BLaER1 treated with 17β-estradiol and CSF1 and Interleukin-3, amounts not matched to agents 10 nM and 100 nM (cell line): ENCODE measurements around the gene PSMG3.

Experiments used
- H3K27ac ChIP-seq, 11 experiments: shearing (Covaris generic); formaldehyde crosslinking; 2 replicates each; pipeline ENCODE4 v1.8.1; 2022
- H3K27me3 ChIP-seq, 11 experiments: shearing (Covaris generic); formaldehyde crosslinking; 2 replicates each; pipeline ENCODE4 v1.8.1; 2022
- H3K36me3 ChIP-seq, 11 experiments: shearing (Covaris generic); formaldehyde crosslinking; 2 replicates each; pipeline ENCODE4 v1.8.1; 2022
- H3K4me1 ChIP-seq, 10 experiments: shearing (Covaris generic); formaldehyde crosslinking; 2 replicates each; pipeline ENCODE4 v1.8.1; 2022
- H3K4me2 ChIP-seq, 11 experiments: shearing (Covaris generic); formaldehyde crosslinking; 2 replicates each; pipeline ENCODE4 v1.8.1; 2022
- H3K4me3 ChIP-seq, 10 experiments: shearing (Covaris generic); formaldehyde crosslinking; 2 replicates each; pipeline ENCODE4 v1.8.1; 2022
- H3K9ac ChIP-seq, 11 experiments: shearing (Covaris generic); formaldehyde crosslinking; 2 replicates each; pipeline ENCODE4 v1.8.1; 2022
- H3K9me3 ChIP-seq, 11 experiments: shearing (Covaris generic); formaldehyde crosslinking; replicated peaks in 1 of 11; 2 replicates each; pipeline ENCODE4 v1.8.1; 2022
- H4K20me1 ChIP-seq, 11 experiments: shearing (Covaris generic); formaldehyde crosslinking; 2 replicates each; pipeline ENCODE4 v1.8.1; 2022
- Cebpa-rat ChIP-seq, 11 experiments: shearing (Covaris generic); IDR thresholded peaks; 2 replicates each; pipeline ENCODE4 v1.8.1; 2022

PSMG3 gene

DNA sequence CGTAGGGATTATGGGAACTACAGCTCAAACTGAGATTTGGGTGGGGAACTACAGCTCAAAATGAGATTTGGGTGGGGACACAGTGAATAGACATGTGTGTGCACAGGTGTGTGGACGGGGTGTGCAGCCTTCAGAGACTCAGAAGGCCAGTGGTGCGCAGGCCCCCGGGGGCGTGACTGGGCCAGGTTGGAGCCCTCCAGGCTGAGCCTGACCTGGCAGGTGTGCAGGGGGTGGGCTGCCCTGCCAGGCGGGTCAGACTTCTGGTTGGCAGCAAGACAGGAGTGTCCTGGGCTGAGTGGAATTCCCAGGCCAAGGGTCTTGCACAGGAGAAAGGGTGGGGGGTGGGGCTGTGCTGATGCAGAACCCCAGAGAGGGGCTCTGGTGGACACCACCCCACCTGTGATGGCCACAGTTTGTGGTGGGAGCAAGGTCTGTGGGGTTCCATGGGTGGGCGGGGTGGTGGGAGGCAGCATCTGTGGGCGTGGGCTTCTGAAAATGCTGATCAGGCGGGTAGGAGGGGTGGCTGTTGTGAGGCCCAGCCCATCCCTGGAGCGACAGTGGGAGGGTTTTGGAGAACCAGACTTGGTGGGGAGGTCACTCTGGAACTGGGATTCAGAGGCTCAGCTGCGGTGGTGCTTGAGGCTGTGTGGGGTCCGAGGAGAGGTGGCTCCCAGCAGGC is 29.3 kb upstream of the PSMG3 start:
- Histone ChIP-seq H3K4me3 (no peak overlapping the region), H3K27ac (no peak overlapping the region), H3K9me3 (peaks cover 0 to 8% (median 0%) of the 10 kb centered on the region in 11 experiments; a peak in 3 of 22 replicates), H3K27me3 (peaks cover 0 to 11% (median 3%) of the 10 kb centered on the region in 11 experiments; a peak in 9 of 22 replicates), H3K9ac (no peak overlapping the region), H4K20me1 (peaks cover 0 to 8% (median 0%) of the 10 kb centered on the region in 11 experiments; a peak in 3 of 22 replicates), H3K4me1 (peaks cover 0 to 14% (median 11%) of the 10 kb centered on the region in 10 experiments; a peak in 18 of 20 replicates), H3K4me2 (no peak overlapping the region), H3K36me3 (no peaks in the 10 kb centered on the region; a peak in 1 of 22 replicates)
- TF ChIP-seq Cebpa-rat (IDR thresholded peaks at IDR 0.05), result no peak

DNA sequence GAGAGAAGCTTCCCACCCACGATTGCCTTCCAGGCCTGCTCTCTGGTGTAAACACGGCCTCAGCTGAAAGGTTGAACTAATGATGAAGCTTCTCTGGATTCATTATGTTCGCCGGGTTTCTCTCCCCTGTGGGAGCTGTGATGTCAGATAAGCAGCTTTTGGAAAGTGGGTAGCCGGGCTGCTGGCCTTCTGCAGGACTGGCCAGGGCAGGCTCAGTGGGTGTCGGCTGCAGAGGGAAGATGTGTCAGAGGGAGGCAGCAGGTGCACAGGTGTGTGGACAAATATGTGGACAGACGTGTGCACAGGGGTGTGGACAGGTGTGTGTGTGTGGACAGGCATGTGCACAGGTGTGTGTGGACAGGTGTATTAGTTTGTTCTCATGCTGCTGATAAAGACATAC is 28.5 kb upstream of the PSMG3 start:
- H3K4me2 ChIP-seq, result no peak overlapping the region
- peaks cover 0 to 13% (median 0%) of the 10 kb centered on the region in 11 experiments; a peak in 5 of 22 replicates for H4K20me1 ChIP-seq
- no peak overlapping the region for H3K9ac ChIP-seq
- no peaks in the 10 kb centered on the region; a peak in 1 of 22 replicates for H3K36me3 ChIP-seq
- no peak overlapping the region for H3K27ac ChIP-seq
- peaks cover 0 to 10% (median 5%) of the 10 kb centered on the region in 10 experiments; a peak in 14 of 20 replicates for H3K4me1 ChIP-seq
- H3K9me3 ChIP-seq, result peaks cover 0 to 8% (median 0%) of the 10 kb centered on the region in 11 experiments; a peak in 3 of 22 replicates
- H3K27me3 ChIP-seq, result peaks cover 0 to 7% (median 0%) of the 10 kb centered on the region in 11 experiments; a peak in 9 of 22 replicates
- TF ChIP-seq Cebpa-rat (IDR thresholded peaks at IDR 0.05), result no peak
- H3K4me3 ChIP-seq, result no peak overlapping the region

DNA sequence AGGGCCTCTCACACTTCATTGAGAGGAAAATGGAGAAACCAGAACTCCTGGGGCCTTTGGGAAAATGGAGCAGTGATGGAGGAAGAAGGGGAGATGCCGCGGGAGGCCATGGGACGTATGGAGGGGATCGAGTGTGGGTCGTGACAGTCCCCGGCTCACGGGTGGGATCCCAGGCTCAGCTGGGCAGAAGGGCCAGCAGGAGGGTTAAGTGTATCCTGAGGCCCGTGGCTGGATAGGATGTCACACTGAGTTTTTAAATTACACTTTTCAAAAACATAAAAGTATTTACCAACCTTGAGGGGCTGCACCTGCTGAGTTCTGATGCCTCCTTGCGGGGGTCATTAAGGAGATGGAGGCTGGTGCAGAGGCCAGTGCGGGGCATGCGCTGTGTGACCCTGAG is 28.0 kb upstream of the PSMG3 start:
- H3K4me1 ChIP-seq, result peaks cover 0 to 10% (median 6%) of the 10 kb centered on the region in 10 experiments; a peak in 19 of 20 replicates
- H3K36me3 ChIP-seq, result no peaks in the 10 kb centered on the region; a peak in 1 of 22 replicates
- no peak overlapping the region for H3K9ac ChIP-seq
- peaks cover 0 to 10% (median 0%) of the 10 kb centered on the region in 11 experiments; a peak in 10 of 22 replicates for H3K27me3 ChIP-seq
- no peak overlapping the region for H3K27ac ChIP-seq
- H3K4me3 ChIP-seq, result no peak overlapping the region
- H4K20me1 ChIP-seq, result peaks cover 0 to 18% (median 0%) of the 10 kb centered on the region in 11 experiments; a peak in 5 of 22 replicates
- no peak overlapping the region for H3K4me2 ChIP-seq
- peaks cover 0 to 8% (median 0%) of the 10 kb centered on the region in 11 experiments; a peak in 3 of 22 replicates for H3K9me3 ChIP-seq
- TF ChIP-seq Cebpa-rat (IDR thresholded peaks at IDR 0.05), result no peak

DNA sequence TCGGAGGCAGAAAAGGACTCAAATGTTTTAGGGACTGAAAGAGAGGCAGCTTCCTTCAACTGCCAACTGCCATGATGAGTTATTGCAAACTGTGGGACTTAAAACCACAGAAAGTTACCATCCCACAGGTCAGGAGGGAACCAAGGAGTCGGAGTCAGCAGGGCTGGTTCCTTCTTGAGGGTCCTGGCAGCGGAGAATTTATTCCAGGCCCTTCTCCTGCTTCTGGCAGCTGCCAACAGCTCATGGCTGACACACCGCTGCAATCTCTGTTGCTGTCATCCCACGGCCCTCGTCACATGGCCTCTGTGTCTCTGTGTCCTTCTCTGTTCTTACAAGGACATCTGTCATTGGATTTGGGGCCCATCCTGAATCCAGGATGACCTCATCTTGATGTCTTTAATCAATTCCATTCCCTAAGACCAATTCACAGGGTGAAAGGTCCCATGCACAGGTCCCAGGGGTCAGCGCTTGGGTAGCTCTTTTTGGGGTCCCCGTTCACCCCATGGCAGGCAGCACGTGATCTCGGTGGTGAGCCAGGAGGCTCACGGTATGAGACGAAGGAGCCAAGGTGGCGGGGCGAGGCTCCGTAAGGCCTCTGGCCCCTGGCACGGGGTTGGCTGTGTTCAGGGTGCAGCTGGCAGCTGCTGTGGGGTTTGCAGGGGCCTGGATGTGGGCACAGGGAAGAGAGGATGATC is 27.4 kb upstream of the PSMG3 start:
- peaks cover 0 to 8% (median 0%) of the 10 kb centered on the region in 11 experiments; a peak in 3 of 22 replicates for H3K9me3 ChIP-seq
- H3K4me2 ChIP-seq, result no peak overlapping the region
- H3K27me3 ChIP-seq, result peaks cover 0 to 16% (median 0%) of the 10 kb centered on the region in 11 experiments; a peak in 10 of 22 replicates
- no peak for TF ChIP-seq Cebpa-rat (IDR thresholded peaks at IDR 0.05)
- peaks cover 0 to 24% (median 0%) of the 10 kb centered on the region in 11 experiments; a peak in 8 of 22 replicates for H4K20me1 ChIP-seq
- peaks cover 5 to 15% (median 12%) of the 10 kb centered on the region in 10 experiments for H3K4me1 ChIP-seq
- H3K27ac ChIP-seq, result no peak overlapping the region
- H3K9ac ChIP-seq, result no peak overlapping the region
- no peak overlapping the region for H3K4me3 ChIP-seq
- H3K36me3 ChIP-seq, result no peaks in the 10 kb centered on the region; a peak in 1 of 22 replicates

DNA sequence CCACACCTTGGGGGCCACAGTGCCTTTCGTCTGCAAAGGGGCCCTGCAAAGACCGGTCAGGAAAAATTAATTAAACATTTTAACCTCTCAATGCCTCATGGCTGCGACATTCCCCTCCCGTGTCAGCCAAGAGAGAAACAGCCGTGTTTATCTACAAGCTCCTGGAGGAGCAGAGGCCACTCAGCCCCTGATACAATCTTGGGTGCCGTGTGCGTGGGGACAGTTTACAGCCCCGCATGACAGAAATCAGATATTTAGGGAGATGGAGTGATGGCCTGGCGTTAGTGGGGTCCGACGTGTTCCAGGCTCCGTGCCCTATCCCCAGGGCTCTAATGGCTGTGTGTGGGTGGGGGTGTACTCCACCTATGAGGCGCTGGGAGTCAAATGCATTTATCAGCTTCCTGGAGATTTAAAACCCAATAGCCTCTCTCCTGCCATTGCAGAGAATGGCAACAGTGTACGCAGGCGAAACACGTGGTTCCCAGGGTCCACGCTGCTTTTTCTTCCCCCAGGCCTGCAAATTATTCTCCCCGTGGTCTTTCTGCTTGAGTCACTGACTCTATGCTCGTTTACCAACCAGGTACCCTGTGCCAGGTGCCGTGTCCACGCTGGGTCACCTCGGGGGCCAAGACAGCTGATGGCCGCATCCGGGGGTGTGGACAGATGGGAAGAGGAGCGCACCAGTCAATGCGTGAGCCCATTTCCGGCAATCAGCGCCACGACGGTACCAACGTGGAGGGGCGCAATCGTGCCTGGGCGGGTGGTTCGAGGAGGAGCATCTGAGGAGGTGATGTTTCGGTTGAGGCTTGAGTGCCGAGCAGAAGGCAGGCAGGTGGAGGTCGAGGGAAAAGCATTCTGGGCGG is 26.6 kb upstream of the PSMG3 start:
- Histone ChIP-seq H3K27ac (no peak overlapping the region), H3K4me2 (no peak overlapping the region), H3K9ac (no peak overlapping the region), H3K36me3 (no peaks in the 10 kb centered on the region; a peak in 1 of 22 replicates), H3K4me3 (no peak overlapping the region), H3K27me3 (peaks cover 0 to 24% (median 0%) of the 10 kb centered on the region in 11 experiments; a peak in 10 of 22 replicates), H3K9me3 (peaks cover 0 to 8% (median 0%) of the 10 kb centered on the region in 11 experiments; a peak in 3 of 22 replicates), H3K4me1 (peaks cover 13 to 23% (median 20%) of the 10 kb centered on the region in 10 experiments), H4K20me1 (peaks cover 0 to 30% (median 2%) of the 10 kb centered on the region in 11 experiments; a peak in 8 of 22 replicates)
- TF ChIP-seq Cebpa-rat (IDR thresholded peaks at IDR 0.05), result no peak

DNA sequence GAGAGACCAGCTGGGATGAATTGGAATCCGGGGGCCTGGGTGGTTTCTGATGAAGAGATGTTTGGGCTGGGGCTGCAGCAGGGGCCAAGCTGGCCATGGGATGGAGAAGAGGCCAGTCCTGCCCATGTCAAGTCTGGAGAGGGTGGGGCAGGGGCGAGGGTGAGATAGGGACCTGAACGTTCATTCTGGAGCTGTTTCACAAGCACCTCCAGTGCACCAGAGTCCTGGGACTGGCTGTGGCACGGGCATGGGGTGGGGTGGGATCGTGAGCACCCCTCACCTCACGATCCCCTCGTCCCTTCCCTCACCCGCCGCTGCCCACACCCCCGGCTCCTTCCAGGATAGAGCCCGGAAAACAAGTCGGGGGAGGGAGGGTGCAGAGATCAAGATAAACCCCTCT is 25.8 kb upstream of the PSMG3 start:
- peaks cover 0 to 36% (median 5%) of the 10 kb centered on the region in 11 experiments; a peak in 8 of 22 replicates for H4K20me1 ChIP-seq
- H3K27ac ChIP-seq, result no peak overlapping the region
- no peak for TF ChIP-seq Cebpa-rat (IDR thresholded peaks at IDR 0.05)
- no peak overlapping the region for H3K4me2 ChIP-seq
- H3K27me3 ChIP-seq, result peaks cover 0 to 32% (median 0%) of the 10 kb centered on the region in 11 experiments; a peak in 10 of 22 replicates
- no peak overlapping the region for H3K9ac ChIP-seq
- no peaks in the 10 kb centered on the region; a peak in 1 of 22 replicates for H3K36me3 ChIP-seq
- no peak overlapping the region for H3K4me3 ChIP-seq
- peaks cover 0 to 8% (median 0%) of the 10 kb centered on the region in 11 experiments; a peak in 3 of 22 replicates for H3K9me3 ChIP-seq
- peaks cover 18 to 31% (median 28%) of the 10 kb centered on the region in 10 experiments for H3K4me1 ChIP-seq

DNA sequence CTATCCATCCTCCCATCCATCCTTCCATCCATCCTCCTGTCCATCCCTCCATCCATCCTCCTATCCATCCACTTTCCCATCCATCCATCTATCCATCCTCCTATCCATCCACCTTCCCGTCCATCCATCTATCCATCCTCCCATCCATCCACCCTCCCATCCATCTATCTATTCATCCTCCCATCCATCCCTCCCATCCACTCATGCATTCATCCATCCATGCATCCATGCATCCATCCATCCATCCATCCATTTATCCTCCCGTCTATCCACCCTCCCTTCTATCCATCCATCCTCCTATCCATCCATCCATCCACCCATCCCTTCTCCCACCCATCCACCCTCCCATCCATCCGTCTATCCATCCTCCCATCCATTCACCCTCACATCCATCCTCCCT is 25.2 kb upstream of the PSMG3 start:
- H3K9ac ChIP-seq, result no peak overlapping the region
- no peak overlapping the region for H3K27ac ChIP-seq
- H3K4me1 ChIP-seq, result peaks cover 23 to 37% (median 34%) of the 10 kb centered on the region in 10 experiments
- H3K4me2 ChIP-seq, result no peak overlapping the region
- peaks cover 0 to 38% (median 0%) of the 10 kb centered on the region in 11 experiments; a peak in 10 of 22 replicates for H3K27me3 ChIP-seq
- no peak for TF ChIP-seq Cebpa-rat (IDR thresholded peaks at IDR 0.05)
- H3K4me3 ChIP-seq, result no peak overlapping the region
- H3K9me3 ChIP-seq, result peaks cover 0 to 8% (median 0%) of the 10 kb centered on the region in 11 experiments; a peak in 3 of 22 replicates
- peaks cover 0 to 36% (median 5%) of the 10 kb centered on the region in 11 experiments; a peak in 8 of 22 replicates for H4K20me1 ChIP-seq
- no peaks in the 10 kb centered on the region; a peak in 1 of 22 replicates for H3K36me3 ChIP-seq

DNA sequence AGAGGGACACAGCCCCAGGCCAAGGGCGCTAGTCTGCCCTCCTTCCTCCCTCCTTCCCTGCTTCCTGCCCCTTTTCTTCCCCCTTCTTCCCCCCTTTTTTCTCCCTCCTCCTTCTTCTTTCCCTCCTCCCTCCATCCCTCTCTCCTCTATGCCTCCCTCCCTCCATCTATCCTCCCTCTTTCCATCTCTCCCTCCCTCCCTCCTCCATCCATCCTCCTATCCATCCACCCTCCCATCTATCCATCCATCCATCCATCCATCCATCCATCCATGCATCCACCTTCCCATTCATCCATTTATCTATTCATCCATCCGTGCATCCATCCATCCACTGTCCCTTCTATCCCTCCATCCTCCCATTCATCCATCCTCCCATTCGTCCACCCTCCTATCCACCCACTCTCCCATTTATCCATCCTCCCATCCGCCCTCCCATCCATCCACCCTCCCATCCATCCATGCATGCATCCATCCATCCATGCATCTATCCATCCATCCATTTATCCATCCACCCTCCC is 24.1 kb upstream of the PSMG3 start:
- Histone ChIP-seq H4K20me1 (peaks cover 0 to 36% (median 5%) of the 10 kb centered on the region in 11 experiments; a peak in 8 of 22 replicates), H3K36me3 (no peaks in the 10 kb centered on the region; a peak in 1 of 22 replicates), H3K27ac (no peak overlapping the region), H3K4me1 (peaks cover 23 to 48% (median 42%) of the 10 kb centered on the region in 10 experiments), H3K27me3 (peaks cover 0 to 45% (median 0%) of the 10 kb centered on the region in 11 experiments; a peak in 10 of 22 replicates), H3K9ac (no peak overlapping the region), H3K4me2 (peak overlapping the region in 1 of 11 experiments; percentile 96; a peak in 1 of 22 replicates), H3K4me3 (no peak overlapping the region), H3K9me3 (peaks cover 1 to 14% (median 5%) of the 10 kb centered on the region in 11 experiments; a peak in 18 of 22 replicates)
- no peak for TF ChIP-seq Cebpa-rat (IDR thresholded peaks at IDR 0.05)
